SK-N-MC (cell line): ENCODE data around the gene POLDIP3.

Experiments
- EZH2 ChIP-seq: fragments of 200-600 bp; sonication (generic); IDR thresholded peaks from one replicate; pipeline ENCODE4 v1.6.1; 2017; ENCODE audit warnings: antibody characterized with exemption
- POLR2AphosphoS5 ChIP-seq: IDR thresholded peaks from 2 replicates; pipeline ENCODE4 v1.6.1; 2012; ENCODE audit warnings: mild to moderate bottlenecking, low read depth, low read length, borderline replicate concordance

DNA sequence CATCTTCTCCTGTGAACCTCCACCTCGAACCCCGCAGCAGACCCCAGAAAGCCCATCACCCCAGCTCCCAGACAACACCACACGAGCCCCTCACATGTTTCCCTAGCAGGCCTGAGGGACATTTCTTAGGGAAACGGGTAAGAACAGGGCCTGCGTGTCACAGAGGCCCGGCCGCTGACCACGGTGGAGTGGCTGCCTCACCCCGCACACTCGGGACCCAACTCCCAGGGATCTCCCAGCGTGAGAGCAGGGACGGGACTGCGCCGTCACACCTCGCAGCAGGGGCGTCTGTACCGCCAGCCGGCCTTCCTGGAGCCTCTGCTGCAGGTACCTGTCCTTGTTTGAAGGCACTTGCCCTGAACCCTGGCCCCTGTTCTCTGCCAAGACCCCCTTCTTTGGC, 15.5 kb upstream of the POLDIP3 start:
- TF ChIP-seq EZH2 (no peak), POLR2AphosphoS5 (no peak)
